LNCAP (cell line): ENCODE results near the gene GRM4.

ENCODE experiments used
- CTCF ChIP-seq: fragments of 450-650 bp; IDR thresholded peaks from 2 replicates; pipeline ENCODE4 v1.5.1; 2017; ENCODE audit warnings: mild to moderate bottlenecking

The GRM4 gene

GRCh38 chr6:34059136-34059731 lies 86.7 kb downstream of the GRM4 start:
- TF ChIP-seq CTCF: no peak

- TF ChIP-seq CTCF: no peak
Measured at GRCh38 chr6:34057790-34058189, 88.1 kb downstream of the GRM4 start.

GRCh38 chr6:34057191-34057590 lies 88.7 kb downstream of the GRM4 start:
- TF ChIP-seq CTCF: no peak

GRCh38 chr6:34056305-34057108 lies 89.4 kb downstream of the GRM4 start:
- TF ChIP-seq CTCF: no peak

GRCh38 chr6:34055223-34055933 lies 90.5 kb downstream of the GRM4 start:
- peak; percentile 92 for TF ChIP-seq CTCF

- no peak for TF ChIP-seq CTCF
Measured at GRCh38 chr6:34053721-34054120, 92.2 kb downstream of the GRM4 start.

- no peak for TF ChIP-seq CTCF
Measured at GRCh38 chr6:34052918-34053608, 92.8 kb downstream of the GRM4 start.
